Lower leg skin (tissue), 4 donors: ENCODE measurements around the gene OSBP2. TPM values are rescaled to one million over a fixed set of nuclear protein-coding genes. Genes with fewer than 3 reads are reported as not detected.
A peak's percentile ranks its signal among the peaks of the same experiment; 100 is the strongest.

Experiments used
- DNase-seq, 2 donors: peaks; one replicate each; pipeline ENCODE4 v3.0.0-alpha.2; 2019; ENCODE audit warnings: low spot score in 2 of 2
- H3K4me3 ChIP-seq: fragments of 200-600 bp; sonication (generic); 2 replicates; pipeline ENCODE4 v1.5.1; 2017; ENCODE audit warnings: mild to moderate bottlenecking, low read depth; ENCODE audit not compliant: poor library complexity, severe bottlenecking
- POLR2A ChIP-seq, 2 donors: fragments of 450-650 bp; IDR thresholded peaks; one replicate each; pipeline ENCODE4 v1.6.1; 2016 to 2017; ENCODE audit warnings: antibody characterized with exemption in 2 of 2, mild to moderate bottlenecking in 1 of 2, moderate library complexity in 1 of 2
- WGBS, 2 donors: methylation state at CpG; one replicate each; pipeline ENCODE4 v1.1.5; 2018; 5-methylcytosine and 5-hydroxymethylcytosine counted together
- intact Hi-C: fragments of 100-400 bp; cut with DNase I; formaldehyde crosslinking; loops from one replicate; pipeline ENCODE4 v1.15.0; 2023; ENCODE audit warnings: low total_unique reads
- total RNA-seq, 4 donors: library from RNA; depleted of rRNA; stranded (reverse); fragments of >200 nt; gene quantifications; one replicate each; pipeline ENCODE4 v1.1.0, GENCODE V29; 2016
- TF ChIP-seq, protein P1 (sequence below), 3 donors: fragments of 450-650 bp; IDR thresholded peaks; one replicate each; pipeline ENCODE4 v1.5.1; 2016; ENCODE audit warnings: antibody characterized with exemption in 3 of 3, mild to moderate bottlenecking in 3 of 3, moderate library complexity in 2 of 3

OSBP2 gene, protein sequence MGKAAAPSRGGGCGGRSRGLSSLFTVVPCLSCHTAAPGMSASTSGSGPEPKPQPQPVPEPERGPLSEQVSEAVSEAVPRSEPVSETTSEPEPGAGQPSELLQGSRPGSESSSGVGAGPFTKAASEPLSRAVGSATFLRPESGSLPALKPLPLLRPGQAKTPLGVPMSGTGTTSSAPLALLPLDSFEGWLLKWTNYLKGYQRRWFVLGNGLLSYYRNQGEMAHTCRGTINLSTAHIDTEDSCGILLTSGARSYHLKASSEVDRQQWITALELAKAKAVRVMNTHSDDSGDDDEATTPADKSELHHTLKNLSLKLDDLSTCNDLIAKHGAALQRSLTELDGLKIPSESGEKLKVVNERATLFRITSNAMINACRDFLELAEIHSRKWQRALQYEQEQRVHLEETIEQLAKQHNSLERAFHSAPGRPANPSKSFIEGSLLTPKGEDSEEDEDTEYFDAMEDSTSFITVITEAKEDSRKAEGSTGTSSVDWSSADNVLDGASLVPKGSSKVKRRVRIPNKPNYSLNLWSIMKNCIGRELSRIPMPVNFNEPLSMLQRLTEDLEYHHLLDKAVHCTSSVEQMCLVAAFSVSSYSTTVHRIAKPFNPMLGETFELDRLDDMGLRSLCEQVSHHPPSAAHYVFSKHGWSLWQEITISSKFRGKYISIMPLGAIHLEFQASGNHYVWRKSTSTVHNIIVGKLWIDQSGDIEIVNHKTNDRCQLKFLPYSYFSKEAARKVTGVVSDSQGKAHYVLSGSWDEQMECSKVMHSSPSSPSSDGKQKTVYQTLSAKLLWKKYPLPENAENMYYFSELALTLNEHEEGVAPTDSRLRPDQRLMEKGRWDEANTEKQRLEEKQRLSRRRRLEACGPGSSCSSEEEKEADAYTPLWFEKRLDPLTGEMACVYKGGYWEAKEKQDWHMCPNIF
- total RNA-seq: 10 to 100 TPM in 2 of 4 donors, 1 to 10 TPM in 2; 7.2 to 13.3 (median 10.0) TPM

DNA sequence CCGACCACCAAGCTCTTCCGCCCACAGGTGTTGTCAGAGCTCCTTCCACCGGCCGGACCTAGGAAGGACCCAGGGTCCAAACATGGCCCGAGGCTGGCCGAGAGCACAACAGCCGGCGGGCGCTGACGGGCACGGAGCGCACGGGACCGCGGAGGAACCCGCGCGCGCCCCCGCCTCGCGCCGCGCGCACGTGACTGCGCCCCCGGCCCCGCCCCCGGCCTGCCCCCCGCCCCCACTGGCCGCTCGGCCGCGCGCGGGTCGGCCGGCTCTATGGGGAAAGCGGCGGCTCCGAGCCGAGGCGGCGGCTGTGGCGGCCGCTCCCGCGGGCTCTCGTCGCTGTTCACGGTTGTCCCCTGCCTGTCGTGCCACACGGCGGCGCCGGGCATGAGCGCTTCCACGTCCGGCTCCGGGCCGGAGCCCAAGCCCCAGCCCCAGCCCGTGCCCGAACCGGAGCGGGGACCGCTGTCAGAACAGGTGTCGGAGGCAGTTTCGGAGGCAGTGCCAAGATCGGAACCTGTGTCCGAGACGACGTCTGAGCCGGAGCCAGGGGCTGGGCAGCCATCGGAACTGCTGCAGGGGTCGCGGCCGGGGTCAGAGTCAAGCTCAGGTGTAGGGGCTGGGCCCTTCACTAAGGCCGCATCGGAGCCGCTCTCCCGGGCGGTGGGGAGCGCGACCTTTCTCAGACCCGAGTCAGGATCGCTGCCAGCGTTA is at the start of gene OSBP2:
Gene OSBP2 (plus strand): TSS at position 235 of the 711 bp plus-strand sequence. CDS start 36 bp downstream, at position 271.
- H3K4me3 ChIP-seq: peak within 1 kb of the TSS; percentile 31
- intact Hi-C loops: no loop called here
- whole genome bisulfite sequencing, 2 donors: 0 to 47% methylated on average over 11 to 40 of the region's 88 CpGs
- TF ChIP-seq, protein P1, sequence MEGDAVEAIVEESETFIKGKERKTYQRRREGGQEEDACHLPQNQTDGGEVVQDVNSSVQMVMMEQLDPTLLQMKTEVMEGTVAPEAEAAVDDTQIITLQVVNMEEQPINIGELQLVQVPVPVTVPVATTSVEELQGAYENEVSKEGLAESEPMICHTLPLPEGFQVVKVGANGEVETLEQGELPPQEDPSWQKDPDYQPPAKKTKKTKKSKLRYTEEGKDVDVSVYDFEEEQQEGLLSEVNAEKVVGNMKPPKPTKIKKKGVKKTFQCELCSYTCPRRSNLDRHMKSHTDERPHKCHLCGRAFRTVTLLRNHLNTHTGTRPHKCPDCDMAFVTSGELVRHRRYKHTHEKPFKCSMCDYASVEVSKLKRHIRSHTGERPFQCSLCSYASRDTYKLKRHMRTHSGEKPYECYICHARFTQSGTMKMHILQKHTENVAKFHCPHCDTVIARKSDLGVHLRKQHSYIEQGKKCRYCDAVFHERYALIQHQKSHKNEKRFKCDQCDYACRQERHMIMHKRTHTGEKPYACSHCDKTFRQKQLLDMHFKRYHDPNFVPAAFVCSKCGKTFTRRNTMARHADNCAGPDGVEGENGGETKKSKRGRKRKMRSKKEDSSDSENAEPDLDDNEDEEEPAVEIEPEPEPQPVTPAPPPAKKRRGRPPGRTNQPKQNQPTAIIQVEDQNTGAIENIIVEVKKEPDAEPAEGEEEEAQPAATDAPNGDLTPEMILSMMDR (IDR thresholded peaks at IDR 0.05): no peak
- TF ChIP-seq POLR2A (IDR thresholded peaks at IDR 0.05): no peak
- peak in 1 of 2 donors; percentile 15 for DNase-seq

DNA sequence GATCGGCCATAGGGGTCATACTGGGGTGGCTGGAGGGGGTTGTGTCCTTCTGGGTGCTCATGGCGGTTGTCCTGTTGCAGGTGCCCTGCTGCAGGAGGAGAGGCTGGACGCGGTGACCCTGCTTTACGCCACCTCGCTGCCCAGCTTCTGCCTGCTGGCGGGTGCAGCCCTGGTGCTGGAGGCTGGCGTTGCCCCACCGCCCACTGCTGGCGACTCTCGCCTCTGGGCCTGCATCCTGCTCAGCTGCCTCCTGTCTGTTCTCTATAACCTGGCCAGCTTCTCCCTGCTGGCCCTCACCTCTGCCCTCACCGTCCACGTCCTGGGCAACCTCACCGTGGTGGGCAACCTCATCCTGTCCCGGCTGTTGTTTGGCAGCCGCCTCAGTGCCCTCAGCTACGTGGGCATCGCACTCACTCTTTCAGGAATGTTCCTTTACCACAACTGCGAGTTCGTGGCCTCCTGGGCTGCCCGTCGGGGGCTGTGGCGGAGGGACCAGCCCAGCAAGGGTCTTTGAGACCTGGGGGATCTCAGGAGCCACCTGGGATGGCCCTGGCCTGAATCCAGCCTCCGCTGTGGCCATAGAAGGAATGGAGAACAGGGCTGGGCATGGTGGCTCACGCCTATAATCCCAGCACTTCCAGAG is 48.0 kb upstream of the OSBP2 start:
- WGBS, 2 donors: 96% methylated on average over 25 of the region's 25 CpGs
- TF ChIP-seq, protein P1 (IDR thresholded peaks at IDR 0.05): no peak
- TF ChIP-seq POLR2A (IDR thresholded peaks at IDR 0.05): no peak
- H3K4me3 ChIP-seq: no peak overlapping the region
- intact Hi-C loops: no loop called here
- no peak for DNase-seq

DNA sequence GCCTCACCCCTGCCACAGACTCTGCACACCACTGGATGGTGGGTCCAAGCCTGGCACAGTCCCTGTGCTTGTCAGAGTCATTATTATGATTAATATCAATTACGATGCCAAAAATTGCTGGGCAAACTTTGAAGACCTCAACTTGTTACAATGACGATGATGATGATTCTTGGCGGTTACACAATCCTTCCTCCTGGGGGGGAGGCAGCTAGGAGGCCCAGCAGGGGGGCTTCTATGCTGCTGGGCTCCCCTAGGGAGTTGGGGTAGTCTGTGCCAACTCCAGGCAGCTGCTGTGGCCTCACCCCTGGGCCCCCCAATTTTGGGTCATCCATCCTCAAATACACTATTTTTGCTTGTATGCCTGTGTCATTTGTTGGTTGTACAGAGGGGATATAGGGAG is 47.1 kb upstream of the OSBP2 start:
- TF ChIP-seq, protein P1 (IDR thresholded peaks at IDR 0.05): no peak
- TF ChIP-seq POLR2A (IDR thresholded peaks at IDR 0.05): no peak
- intact Hi-C loops: no loop called here
- 79 to 90% methylated on average over 3 of the region's 3 CpGs for WGBS, 2 donors
- H3K4me3 ChIP-seq: no peak overlapping the region
- no peak for DNase-seq

DNA sequence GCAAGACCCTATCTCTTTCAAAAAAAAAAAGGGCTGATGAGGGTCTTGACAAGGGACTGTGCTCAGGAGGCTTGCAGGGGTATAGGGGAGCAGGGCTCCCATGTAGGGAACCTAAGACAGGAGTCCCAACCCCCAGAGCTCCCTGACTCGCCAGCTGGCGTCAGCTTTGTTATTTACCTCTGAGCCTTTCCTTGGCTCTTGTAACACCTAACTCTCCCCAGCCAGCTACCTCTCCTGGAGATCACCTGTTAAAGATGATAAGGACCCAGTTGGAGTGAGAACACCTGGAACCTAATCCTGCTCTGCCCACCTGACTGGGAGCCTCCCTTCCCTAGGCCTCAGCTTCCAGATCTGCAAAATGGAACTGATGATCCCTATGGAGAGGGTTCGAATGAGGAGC is 45.8 kb upstream of the OSBP2 start:
- intact Hi-C loops: no loop called here
- DNase-seq: no peak
- no peak for TF ChIP-seq POLR2A (IDR thresholded peaks at IDR 0.05)
- TF ChIP-seq, protein P1 (IDR thresholded peaks at IDR 0.05): no peak
- WGBS, 2 donors: 84 to 88% methylated on average over 3 of the region's 3 CpGs
- H3K4me3 ChIP-seq: no peak overlapping the region

DNA sequence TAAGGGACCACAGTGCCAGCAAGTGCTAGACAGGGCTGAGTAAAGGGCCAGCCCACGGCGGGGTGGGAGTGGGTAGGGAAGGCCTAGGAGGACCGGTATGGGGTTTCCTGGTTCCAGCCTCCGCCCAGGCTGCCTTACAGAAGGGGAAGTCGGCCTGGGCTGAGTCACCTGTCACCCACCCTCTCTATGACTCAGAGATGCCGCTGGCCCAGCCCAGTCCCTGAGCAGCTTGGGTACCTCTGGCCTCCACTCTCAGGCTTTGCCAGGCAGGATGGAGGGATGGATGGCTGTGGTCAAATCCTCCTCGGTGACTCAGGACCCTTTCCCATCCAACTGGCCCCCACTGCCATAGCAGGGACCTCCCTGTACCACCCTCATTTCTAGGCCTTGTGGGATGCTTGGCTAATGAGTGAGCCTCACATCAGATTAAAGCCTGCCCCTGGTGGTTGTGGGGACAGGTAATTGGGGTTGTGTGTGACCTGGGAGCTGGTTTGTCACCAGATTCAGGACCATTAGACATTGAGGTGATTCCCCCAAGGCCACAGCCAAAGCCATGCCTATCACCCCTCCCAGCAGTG is 45.2 kb upstream of the OSBP2 start:
- peak; percentile 43 to 89 for DNase-seq
- H3K4me3 ChIP-seq: no peak overlapping the region
- WGBS, 2 donors: 13 to 28% methylated on average over 5 to 7 of the region's 7 CpGs
- intact Hi-C loops: no loop called here
- TF ChIP-seq, protein P1 (IDR thresholded peaks at IDR 0.05): no peak
- TF ChIP-seq POLR2A (IDR thresholded peaks at IDR 0.05): no peak
